ENCODE data around the gene SAMD5. TPM values are rescaled to one million over a fixed set of nuclear protein-coding genes. Genes with fewer than 3 reads are reported as not detected.

SAMD5 gene
- total RNA-seq, 1 experiment from 2014 or later = 0.04 TPM

- no peak overlapping the region for H4K5ac ChIP-seq (ENCODE audit: insufficient read length, low read depth, low read length)
- Mint-ChIP-seq H3K4me1 (peaks cover 5 to 8% of the 10 kb centered on the region in 2 experiments), H3K9me3 (no peaks in the 10 kb centered on the region), H3K4me3 (no peak overlapping the region), H3K27ac (no peak overlapping the region), H3K27me3 (ENCODE audit: low read depth) (no peaks in the 10 kb centered on the region), H3K36me3 (ENCODE audit: insufficient read depth in 1 of 3, low read depth in 3 of 3) (no peaks in the 10 kb centered on the region)
- H4K20me1 ChIP-seq (ENCODE audit: control insufficient read depth, insufficient read depth, insufficient read length) = no peaks in the 10 kb centered on the region
- H2AK5ac ChIP-seq (ENCODE audit: insufficient read length, low read length) = no peak overlapping the region
- WGBS (ENCODE audit: extremely low coverage, insufficient read length, low lambda C conversion rate) = no CpG with 5 or more reads among the region's 5 CpGs
- no peak overlapping the region for H2BK12ac ChIP-seq (ENCODE audit: insufficient read length, low read depth, low read length)
- H3K9me3 ChIP-seq (ENCODE audit: control insufficient read depth, low read depth, low read length) = no peaks in the 10 kb centered on the region
- no peak overlapping the region for H4K8ac ChIP-seq (replicated peaks; ENCODE audit: insufficient read length, low read depth, low read length)
- no peaks in the 10 kb centered on the region for H3K27me3 ChIP-seq (ENCODE audit: insufficient read depth, low read length)
- no peak overlapping the region for H3K27ac ChIP-seq (ENCODE audit: insufficient read length, low read depth, low read length)
- no peak overlapping the region for H4K91ac ChIP-seq (ENCODE audit: insufficient read length, low read depth, low read length)
- H3K14ac ChIP-seq (ENCODE audit: insufficient read depth, low read length) = no peak overlapping the region
- H3K18ac ChIP-seq (ENCODE audit: insufficient read length, low read depth, low read length) = no peak overlapping the region
- no peaks in the 10 kb centered on the region for H3K79me2 ChIP-seq (ENCODE audit: insufficient read depth, low read length)
- no peak overlapping the region for H3T11ph ChIP-seq (ENCODE audit: low read length)
- no peak overlapping the region for H2BK120ac ChIP-seq (ENCODE audit: low read depth, low read length, poor library complexity, severe bottlenecking)
- no peak overlapping the region for H3K4ac ChIP-seq (ENCODE audit: low read depth, low read length)
- no peaks in the 10 kb centered on the region for H3K23me2 ChIP-seq (ENCODE audit: insufficient read length, low read depth, low read length, poor library complexity, severe bottlenecking)
- no peak for TF ChIP-seq CTCF (conservative IDR thresholded peaks at IDR 0.05)
- DNase-seq = no peak
- H3K9ac ChIP-seq (ENCODE audit: extremely low read depth, insufficient read length, low read length) = no peak overlapping the region
- no peak overlapping the region for H3K4me2 ChIP-seq (ENCODE audit: insufficient read depth, insufficient read length, low read length)
- no peaks in the 10 kb centered on the region for H3K79me1 ChIP-seq (ENCODE audit: insufficient read depth, low read depth, low read length, poor library complexity, severe bottlenecking)
- H3K4me1 ChIP-seq (ENCODE audit: insufficient read depth, low read length) = no peaks in the 10 kb centered on the region
- no peak overlapping the region for H3K23ac ChIP-seq (ENCODE audit: insufficient read length, low read depth, low read length)
- H2BK15ac ChIP-seq (ENCODE audit: low read depth, low read length) = no peak overlapping the region
- no peak overlapping the region for H2BK5ac ChIP-seq (ENCODE audit: insufficient read length, low read length)
- no peak overlapping the region for H3K56ac ChIP-seq (ENCODE audit: insufficient read length, low read depth, low read length)
- H2AFZ ChIP-seq (ENCODE audit: low read length) = no peak overlapping the region
- H2BK20ac ChIP-seq (ENCODE audit: low read depth, low read length, poor library complexity, severe bottlenecking) = no peak overlapping the region
Measured at GRCh38 chr6:147525519-147526209, 17.2 kb downstream of the SAMD5 start.
